Liver (tissue), 9 donors: ENCODE data around the gene CCDC187. TPM values are rescaled to one million over a fixed set of nuclear protein-coding genes. Genes with fewer than 3 reads are reported as not detected.

ENCODE experiments used
- DNase-seq: peaks from one replicate; pipeline ENCODE4 v3.0.0-alpha.2; 2017; ENCODE audit warnings: low spot score
- H3K27ac ChIP-seq, 2 donors: one replicate each; pipeline ENCODE4 v1.7.0; 2013; ENCODE audit warnings: inconsistent platforms in 2 of 2, low read length in 2 of 2, control low read depth in 1 of 2, low read depth in 1 of 2, mild to moderate bottlenecking in 1 of 2
- H3K27me3 ChIP-seq, 4 donors: one replicate each; pipeline versions ENCODE4 v1.6.1 to v1.7.0; 2013; ENCODE audit warnings: low read length in 3 of 4, inconsistent platforms in 1 of 4, mild to moderate bottlenecking in 1 of 4, moderate library complexity in 1 of 4; ENCODE audit not compliant: control insufficient read depth in 4 of 4, insufficient read depth in 4 of 4
- H3K36me3 ChIP-seq, 4 donors: one replicate each; pipeline versions ENCODE4 v1.6.1 to v1.7.0; 2013; ENCODE audit warnings: low read length in 3 of 4, mild to moderate bottlenecking in 3 of 4, low read depth in 1 of 4, moderate library complexity in 1 of 4; ENCODE audit not compliant: control insufficient read depth in 4 of 4, insufficient read depth in 3 of 4
- H3K4me1 ChIP-seq, 4 donors: one replicate each; pipeline versions ENCODE4 v1.6.1 to v1.7.0; 2013; ENCODE audit warnings: low read length in 3 of 4, mild to moderate bottlenecking in 3 of 4, moderate library complexity in 1 of 4; ENCODE audit not compliant: control insufficient read depth in 4 of 4, insufficient read depth in 4 of 4
- H3K4me3 ChIP-seq, 3 donors: one replicate each; pipeline versions ENCODE4 v1.6.1 to v1.7.0; 2013; ENCODE audit warnings: low read length in 3 of 3, control low read depth in 1 of 3, low read depth in 1 of 3, mild to moderate bottlenecking in 1 of 3
- H3K9ac ChIP-seq, 2 donors: one replicate each; pipeline ENCODE4 v1.7.0; 2013; ENCODE audit warnings: low read length in 2 of 2, mild to moderate bottlenecking in 2 of 2, moderate library complexity in 2 of 2, control low read depth in 1 of 2, low read depth in 1 of 2
- H3K9me3 ChIP-seq, 4 donors: one replicate each; pipeline versions ENCODE4 v1.6.1 to v1.7.0; 2013; ENCODE audit warnings: low read length in 3 of 4; ENCODE audit not compliant: control insufficient read depth in 4 of 4
- ATF3 ChIP-seq: IDR thresholded peaks from 2 replicates; pipeline ENCODE4 v1.6.1; 2016; ENCODE audit warnings: antibody characterized with exemption
- CTCF ChIP-seq: fragments of 150-350 bp; IDR thresholded peaks from 2 replicates; pipeline ENCODE4 v1.5.1; 2017; ENCODE audit warnings: improper control_type of control experiment, low read depth, low read length; ENCODE audit not compliant: missing input control
- EGR1 ChIP-seq, 2 donors: IDR thresholded peaks; 2 replicates each; pipeline ENCODE4 v1.6.1; 2016 to 2018; ENCODE audit warnings: antibody characterized with exemption in 2 of 2, low read depth in 2 of 2
- FOXA1 ChIP-seq: IDR thresholded peaks from 2 replicates; pipeline ENCODE4 v1.6.1; 2016; ENCODE audit warnings: antibody characterized with exemption
- FOXA2 ChIP-seq: IDR thresholded peaks from 2 replicates; pipeline ENCODE4 v1.6.1; 2016; ENCODE audit warnings: antibody characterized with exemption
- GABPA ChIP-seq, 2 donors: IDR thresholded peaks in 1 of 2; conservative IDR thresholded peaks in 1 of 2; 2 replicates each; pipeline ENCODE4 v1.6.1; 2016; ENCODE audit warnings: antibody characterized with exemption in 2 of 2, mild to moderate bottlenecking in 1 of 2, moderate library complexity in 1 of 2
- HNF4A ChIP-seq, 2 donors: conservative IDR thresholded peaks; 2 replicates each; pipeline ENCODE4 v1.6.1; 2016; ENCODE audit warnings: antibody characterized with exemption in 2 of 2, mild to moderate bottlenecking in 2 of 2
- HNF4G ChIP-seq: IDR thresholded peaks from 2 replicates; pipeline ENCODE4 v1.6.1; 2016; ENCODE audit warnings: antibody characterized with exemption
- JUND ChIP-seq, 2 donors: IDR thresholded peaks; 2 replicates each; pipeline ENCODE4 v1.6.1; 2016; ENCODE audit warnings: antibody characterized with exemption in 2 of 2
- MAX ChIP-seq: IDR thresholded peaks from 2 replicates; pipeline ENCODE4 v1.6.1; 2016; ENCODE audit warnings: antibody characterized with exemption
- NR2F2 ChIP-seq: IDR thresholded peaks from 2 replicates; pipeline ENCODE4 v1.6.1; 2016; ENCODE audit warnings: antibody characterized with exemption
- RAD21 ChIP-seq, 2 donors: IDR thresholded peaks; 2 replicates each; pipeline ENCODE4 v1.6.1; 2016; ENCODE audit warnings: antibody characterized with exemption in 2 of 2, mild to moderate bottlenecking in 2 of 2
- REST ChIP-seq: IDR thresholded peaks from 2 replicates; pipeline ENCODE4 v1.6.1; 2016; ENCODE audit warnings: antibody characterized with exemption, mild to moderate bottlenecking
- RXRA ChIP-seq, 2 donors: IDR thresholded peaks; 2 replicates each; pipeline ENCODE4 v1.6.1; 2017 to 2018; ENCODE audit warnings: antibody characterized with exemption in 2 of 2, mild to moderate bottlenecking in 1 of 2
- SP1 ChIP-seq: IDR thresholded peaks from 2 replicates; pipeline ENCODE4 v1.6.1; 2018; ENCODE audit warnings: antibody characterized with exemption, mild to moderate bottlenecking
- TAF1 ChIP-seq: conservative IDR thresholded peaks from 2 replicates; pipeline ENCODE4 v1.6.1; 2016; ENCODE audit warnings: antibody characterized with exemption, mild to moderate bottlenecking
- YY1 ChIP-seq: IDR thresholded peaks from 2 replicates; pipeline ENCODE4 v1.6.1; 2016; ENCODE audit warnings: antibody characterized with exemption, mild to moderate bottlenecking
- ZBTB33 ChIP-seq: IDR thresholded peaks from 2 replicates; pipeline ENCODE4 v1.6.1; 2016; ENCODE audit warnings: antibody characterized with exemption
- WGBS: extraction: QIAGEN DNeasy Blood & Tissue Kit; methylation state at CpG from one replicate; pipeline ENCODE4 v1.1.7; 2013; 5-methylcytosine and 5-hydroxymethylcytosine counted together
- polyA plus RNA-seq, 2 donors: library from polyadenylated mRNA; stranded (reverse) in 1 of 2; unstranded in 1 of 2; fragments of 200-250 nt in 1 of 2; fragments of >200 nt in 1 of 2; fragmentation: Nextera tagmentation in 1 of 2; extraction: Ambion mirVana in 1 of 2; gene quantifications; one replicate each; pipeline versions ENCODE4 v1.2.1 to v1.2.3, GENCODE V29; 2013 to 2015
- total RNA-seq, 2 donors: library from RNA; depleted of rRNA; stranded (reverse); fragments of >200 nt; gene quantifications; one replicate each; pipeline ENCODE4 v1.2.3, GENCODE V29; 2014
- donor health status: healthy.
- donor health status: healthy.
- donor health status: healthy.
- donor health status: healthy.
- donor health status: healthy.

The CCDC187 gene
- total and polyA plus RNA-seq, 4 donors, result 0.05 TPM; not detected in 3

- TF ChIP-seq CTCF, result no peak
- TF ChIP-seq NR2F2, result no peak
- no peak for TF ChIP-seq JUND (IDR thresholded peaks at IDR 0.05)
- TF ChIP-seq HNF4G, result no peak
- no peak for TF ChIP-seq SP1
- no peak for TF ChIP-seq ZBTB33
These were observed 72.2 kb downstream of the CCDC187 start (continued) for GRCh38 chr9:136231478-136232297.

GRCh38 chr9:136230773-136231172 lies 73.1 kb downstream of the CCDC187 start:
- no peak for DNase-seq
- Histone ChIP-seq H3K4me1 (peaks cover 8 to 20% (median 11%) of the 10 kb centered on the region in 4 donors), H3K9ac (peak overlapping the region in 1 of 2 donors; percentile 0), H3K9me3 (no peaks in the 10 kb centered on the region), H3K27ac (peak overlapping the region; percentile 77 to 81), H3K36me3 (peaks cover 0 to 4% (median 0%) of the 10 kb centered on the region in 4 donors), H3K4me3 (no peak overlapping the region), H3K27me3 (no peaks in the 10 kb centered on the region)
- TF ChIP-seq HNF4G (no peak), HNF4A (conservative IDR thresholded peaks at IDR 0.05) (peak; percentile 70 to 90), YY1 (peak; percentile 82), RXRA (IDR thresholded peaks at IDR 0.05) (peak; percentile 97 to 99), ATF3 (no peak), NR2F2 (no peak), TAF1 (no peak), GABPA (IDR thresholded peaks at IDR 0.05 in 1 of 2, conservative IDR thresholded peaks at IDR 0.05 in 1 of 2) (peak in 1 of 2 donors; percentile 70), JUND (IDR thresholded peaks at IDR 0.05) (peak in 1 of 2 donors; percentile 42), ZBTB33 (no peak), FOXA1 (peak; percentile 6), RAD21 (IDR thresholded peaks at IDR 0.05) (no peak), CTCF (no peak), MAX (no peak), SP1 (peak; percentile 92), EGR1 (IDR thresholded peaks at IDR 0.05; ENCODE audit: low read depth in 2 of 2) (peak in 1 of 2 donors; percentile 87), FOXA2 (peak; percentile 77), REST (peak; percentile 79)
- 37% methylated on average over 9 of the region's 9 CpGs for WGBS
